ENCODE measurements around the gene C3orf80.
"Not testable (repeated sequence)": the region's sequence is repeated elsewhere in the genome, so short reads cannot be mapped to it uniquely, and the experiment has no call there.

C3orf80 gene

DNA sequence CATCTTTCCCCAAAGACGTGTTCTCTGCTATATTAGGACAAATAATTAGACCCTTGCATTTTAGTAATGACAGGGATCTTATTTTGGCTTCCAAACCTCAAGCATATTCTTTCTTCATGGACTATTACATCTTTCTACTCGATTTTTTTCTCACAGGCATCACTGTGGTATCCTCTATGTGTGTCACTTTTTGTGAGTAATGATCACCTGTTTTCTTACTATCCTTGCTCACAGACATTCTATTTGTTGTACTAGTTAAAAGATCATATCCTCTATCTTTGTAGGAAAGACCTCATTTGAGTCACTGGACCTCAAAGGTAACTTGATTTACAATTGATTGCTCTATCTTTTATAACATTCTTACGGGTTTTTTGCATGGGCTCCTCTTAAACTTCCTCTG lies 6.8 kb downstream of the C3orf80 start:
- DNase-seq (ENCODE audit: low spot score) = no peak
- TF ChIP-seq, protein P1, sequence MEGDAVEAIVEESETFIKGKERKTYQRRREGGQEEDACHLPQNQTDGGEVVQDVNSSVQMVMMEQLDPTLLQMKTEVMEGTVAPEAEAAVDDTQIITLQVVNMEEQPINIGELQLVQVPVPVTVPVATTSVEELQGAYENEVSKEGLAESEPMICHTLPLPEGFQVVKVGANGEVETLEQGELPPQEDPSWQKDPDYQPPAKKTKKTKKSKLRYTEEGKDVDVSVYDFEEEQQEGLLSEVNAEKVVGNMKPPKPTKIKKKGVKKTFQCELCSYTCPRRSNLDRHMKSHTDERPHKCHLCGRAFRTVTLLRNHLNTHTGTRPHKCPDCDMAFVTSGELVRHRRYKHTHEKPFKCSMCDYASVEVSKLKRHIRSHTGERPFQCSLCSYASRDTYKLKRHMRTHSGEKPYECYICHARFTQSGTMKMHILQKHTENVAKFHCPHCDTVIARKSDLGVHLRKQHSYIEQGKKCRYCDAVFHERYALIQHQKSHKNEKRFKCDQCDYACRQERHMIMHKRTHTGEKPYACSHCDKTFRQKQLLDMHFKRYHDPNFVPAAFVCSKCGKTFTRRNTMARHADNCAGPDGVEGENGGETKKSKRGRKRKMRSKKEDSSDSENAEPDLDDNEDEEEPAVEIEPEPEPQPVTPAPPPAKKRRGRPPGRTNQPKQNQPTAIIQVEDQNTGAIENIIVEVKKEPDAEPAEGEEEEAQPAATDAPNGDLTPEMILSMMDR (IDR thresholded peaks at IDR 0.05; ENCODE audit: extremely low read depth, missing control alignments) = no peak

DNA sequence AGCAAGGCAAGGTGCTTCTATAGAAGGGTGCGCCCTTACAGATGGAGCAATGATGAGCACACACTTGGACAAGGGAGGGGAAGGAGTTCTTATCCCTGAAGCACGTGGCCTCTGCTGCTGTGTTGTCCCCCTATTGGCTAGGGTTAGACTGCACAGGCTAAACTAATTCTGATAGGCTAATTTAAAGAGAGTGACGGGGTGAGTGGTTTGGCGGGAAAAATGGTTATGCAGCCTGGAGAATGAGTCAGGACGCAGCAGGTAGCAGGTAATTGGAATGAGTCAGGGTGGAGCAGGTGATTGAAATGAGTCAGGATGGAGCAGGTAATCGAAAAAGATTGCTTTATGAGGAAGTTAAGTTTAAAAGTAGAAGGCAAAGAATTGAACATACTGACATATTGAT lies 15.5 kb downstream of the C3orf80 start:
- not testable (repeated sequence) for DNase-seq (ENCODE audit: low spot score)

DNA sequence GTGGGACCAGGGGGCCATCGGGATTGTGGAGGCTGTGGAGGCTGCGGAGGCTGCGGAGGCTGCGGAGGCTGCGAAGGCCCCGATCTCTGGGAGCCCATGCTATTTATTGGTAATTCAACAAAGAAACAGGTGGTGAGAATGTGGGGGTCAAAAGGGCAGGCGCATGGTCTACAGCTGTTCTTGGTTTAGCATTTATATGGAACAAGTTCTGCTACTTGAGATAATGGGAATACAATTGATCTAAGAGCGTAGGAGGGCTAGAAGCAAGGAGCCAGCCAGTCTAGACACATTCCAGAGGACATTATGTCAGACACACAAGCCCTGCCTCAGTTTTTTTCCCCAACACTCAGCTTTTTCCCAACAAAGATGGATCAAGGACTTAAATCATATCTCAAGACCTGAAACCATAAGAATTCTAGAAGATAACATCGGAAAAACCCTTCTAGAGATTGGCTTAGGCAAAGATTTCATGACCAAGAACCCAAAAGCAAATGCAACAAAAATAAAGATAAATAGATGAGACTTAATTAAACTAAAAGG lies 20.1 kb downstream of the C3orf80 start:
- DNase-seq (ENCODE audit: low spot score) = no peak
- TF ChIP-seq, protein P1 (IDR thresholded peaks at IDR 0.05; ENCODE audit: extremely low read depth, missing control alignments) = no peak

DNA sequence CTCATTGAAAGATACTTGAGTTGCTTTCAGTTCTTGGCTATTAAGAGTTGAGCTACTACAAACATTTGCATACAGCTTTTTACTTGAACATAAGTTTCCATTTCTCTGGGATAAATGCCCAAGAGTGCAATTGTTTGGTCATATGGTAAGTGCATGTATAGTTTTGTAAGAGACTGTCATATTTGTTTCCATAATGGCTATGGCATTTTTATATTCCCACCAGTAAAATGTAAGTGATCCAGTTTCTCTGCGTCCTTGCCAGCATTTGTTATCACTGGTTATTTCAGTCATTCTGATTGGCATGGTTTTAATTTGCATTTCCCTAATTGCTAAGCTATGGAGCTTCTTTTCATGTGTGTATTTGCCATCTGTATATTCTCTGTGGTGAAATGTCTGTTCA lies 22.5 kb downstream of the C3orf80 start:
- DNase-seq (ENCODE audit: low spot score) = no peak
- TF ChIP-seq, protein P1 (IDR thresholded peaks at IDR 0.05; ENCODE audit: extremely low read depth, missing control alignments) = no peak

DNA sequence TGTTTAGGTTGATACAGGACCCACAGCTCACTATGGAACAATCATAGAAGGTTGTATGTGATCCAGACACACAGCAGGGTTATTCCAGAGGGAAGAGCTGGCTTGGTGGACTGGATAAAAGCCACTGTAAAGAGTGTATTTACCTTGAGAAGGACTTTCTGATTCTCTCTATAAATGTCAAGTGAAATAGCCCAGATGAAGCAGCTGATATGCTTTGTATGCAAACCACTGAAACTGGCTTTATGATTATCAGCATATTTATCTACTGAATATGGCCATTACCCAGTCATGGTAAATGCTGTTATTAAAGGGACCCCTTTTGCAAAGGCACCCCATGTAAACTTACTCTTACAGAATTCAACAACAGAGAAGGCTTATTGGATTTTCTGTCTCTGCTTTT lies 28.1 kb downstream of the C3orf80 start:
- no peak for DNase-seq (ENCODE audit: low spot score)
- TF ChIP-seq, protein P1 (IDR thresholded peaks at IDR 0.05; ENCODE audit: extremely low read depth, missing control alignments) = no peak

DNA sequence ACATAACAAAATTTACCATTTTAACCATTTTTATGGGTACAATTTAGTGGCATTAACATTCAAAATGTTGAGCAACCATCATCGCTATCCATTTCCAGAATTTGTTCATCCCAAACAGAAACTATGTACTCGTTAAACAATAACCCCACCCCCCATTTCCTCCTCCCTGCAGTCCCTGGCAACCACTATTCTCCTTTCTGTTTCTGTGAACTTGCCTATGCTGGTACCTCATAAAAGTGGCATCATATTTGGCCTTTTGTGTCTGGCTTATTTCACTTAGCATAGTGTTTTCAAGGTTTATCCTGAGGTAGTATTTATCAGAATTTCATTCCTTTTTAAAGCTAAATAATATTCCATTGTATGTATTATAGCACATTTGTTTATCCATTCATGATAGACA lies 32.4 kb downstream of the C3orf80 start:
- TF ChIP-seq, protein P1 (IDR thresholded peaks at IDR 0.05; ENCODE audit: extremely low read depth, missing control alignments) = no peak
- DNase-seq (ENCODE audit: low spot score) = no peak

DNA sequence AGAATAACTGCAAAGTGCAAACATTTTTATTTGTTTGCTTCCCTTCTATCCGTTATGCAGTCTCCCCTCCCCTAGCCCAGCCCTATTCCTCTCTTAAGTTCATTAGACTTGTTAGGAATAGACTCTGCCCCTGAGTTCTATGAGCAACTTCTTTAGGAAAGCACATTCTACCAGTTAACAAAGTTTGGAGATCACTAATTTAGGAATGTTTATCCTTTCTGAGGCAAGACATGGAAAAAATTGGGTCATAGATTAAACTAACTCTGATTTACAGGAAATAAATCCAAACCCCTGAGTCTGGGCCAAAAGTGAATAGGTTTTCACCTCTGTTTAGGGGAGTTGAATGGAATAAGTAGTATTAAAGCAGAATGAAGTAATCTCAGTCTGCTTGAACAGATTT lies 34.4 kb downstream of the C3orf80 start:
- TF ChIP-seq, protein P1 (IDR thresholded peaks at IDR 0.05; ENCODE audit: extremely low read depth, missing control alignments) = no peak
- DNase-seq (ENCODE audit: low spot score) = no peak

DNA sequence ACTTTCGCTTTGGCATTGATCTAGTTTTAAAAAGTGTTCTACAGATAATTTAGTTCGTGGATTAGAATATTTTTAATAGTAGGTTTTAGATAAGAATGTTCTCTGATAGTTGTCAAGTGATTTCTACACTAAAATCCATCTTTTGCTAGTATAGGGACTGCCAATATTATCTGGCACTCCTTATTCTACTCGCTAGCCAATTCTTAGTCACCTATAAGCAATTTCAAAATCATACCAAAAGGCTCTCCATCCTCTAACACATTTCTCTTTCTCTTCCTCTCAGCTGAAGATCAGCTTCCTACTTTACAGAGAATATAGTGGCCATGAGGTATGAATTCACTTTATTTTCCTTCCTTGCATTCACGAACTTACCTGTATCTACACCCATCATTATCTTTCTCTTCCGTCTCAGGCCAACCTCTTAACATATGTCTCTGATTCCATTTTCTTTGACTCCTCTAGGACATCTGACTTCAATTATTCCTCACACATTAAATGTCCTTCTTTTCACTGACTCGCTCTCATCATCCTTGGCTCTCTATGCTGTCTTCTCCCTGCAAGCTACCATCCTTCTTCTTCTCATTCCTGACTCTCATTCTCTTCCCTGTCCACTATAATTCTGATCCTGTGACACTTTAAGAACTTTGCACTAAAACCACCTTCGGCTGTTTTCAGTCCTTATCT lies 35.5 kb downstream of the C3orf80 start:
- DNase-seq (ENCODE audit: low spot score) = no peak
- TF ChIP-seq, protein P1 (IDR thresholded peaks at IDR 0.05; ENCODE audit: extremely low read depth, missing control alignments) = no peak
